ENCODE results near the gene NAP1L4.

The NAP1L4 gene

GRCh38 chr11:3010521-3011275 lies 18.6 kb upstream of the NAP1L4 start:
- DNase-seq (ENCODE audit: low read depth in 2 of 2), result no peak

- DNase-seq (ENCODE audit: low read depth in 2 of 2), result no peak
These were observed 17.9 kb upstream of the NAP1L4 start for GRCh38 chr11:3010004-3010403.

GRCh38 chr11:3009481-3009880 lies 17.4 kb upstream of the NAP1L4 start:
- no peak for DNase-seq (ENCODE audit: low read depth in 2 of 2)

GRCh38 chr11:3008746-3009336 lies 16.7 kb upstream of the NAP1L4 start:
- no peak for DNase-seq (ENCODE audit: low read depth in 2 of 2)

GRCh38 chr11:3007404-3008010 lies 15.4 kb upstream of the NAP1L4 start:
- no peak for DNase-seq (ENCODE audit: low read depth in 2 of 2)

- DNase-seq (ENCODE audit: low read depth in 2 of 2), result peak in 1 of 2 donors; percentile 22
These were observed 14.6 kb upstream of the NAP1L4 start for GRCh38 chr11:3006505-3007260.

- DNase-seq (ENCODE audit: low read depth in 2 of 2), result no peak
These were observed 12.4 kb upstream of the NAP1L4 start for GRCh38 chr11:3004481-3004880.

- DNase-seq (ENCODE audit: low read depth in 2 of 2), result no peak
These were observed 11.5 kb upstream of the NAP1L4 start for GRCh38 chr11:3003396-3004231.

- DNase-seq (ENCODE audit: low read depth in 2 of 2), result no peak
These were observed 10.7 kb upstream of the NAP1L4 start for GRCh38 chr11:3002871-3003270.

- DNase-seq (ENCODE audit: low read depth in 2 of 2), result no peak
These were observed 10.3 kb upstream of the NAP1L4 start for GRCh38 chr11:3002351-3002861.

- no peak for DNase-seq (ENCODE audit: low read depth in 2 of 2)
These were observed 9.4 kb upstream of the NAP1L4 start for GRCh38 chr11:3001496-3001895.

GRCh38 chr11:3000032-3000961 lies 8.2 kb upstream of the NAP1L4 start:
- no peak for DNase-seq (ENCODE audit: low read depth in 2 of 2)

GRCh38 chr11:2999464-2999998 lies 7.4 kb upstream of the NAP1L4 start:
- DNase-seq (ENCODE audit: low read depth in 2 of 2), result no peak

- no peak for DNase-seq (ENCODE audit: low read depth in 2 of 2)
These were observed 6.1 kb upstream of the NAP1L4 start for GRCh38 chr11:2998073-2998850.

- DNase-seq (ENCODE audit: low read depth in 2 of 2), result no peak
These were observed 5.3 kb upstream of the NAP1L4 start for GRCh38 chr11:2997406-2997805.

- DNase-seq (ENCODE audit: low read depth in 2 of 2), result no peak
These were observed 4.8 kb upstream of the NAP1L4 start for GRCh38 chr11:2996976-2997375.

- DNase-seq (ENCODE audit: low read depth in 2 of 2), result no peak
These were observed 3.9 kb upstream of the NAP1L4 start for GRCh38 chr11:2995893-2996554.

GRCh38 chr11:2995031-2995561 lies 3.0 kb upstream of the NAP1L4 start:
- no peak for DNase-seq (ENCODE audit: low read depth in 2 of 2)

Data from stimulated activated CD8-positive, alpha-beta memory T cell treated with anti-CD3 and anti-CD28 coated beads, Interleukin-15, amount 100 ng/mL, for 48 hours (primary cell).